HG02943 (cell line): Measurements from ENCODE around the gene GPR17.

Experiments
- ATAC-seq: cut with Tn5 transposase; IDR thresholded peaks from one replicate; pipeline ENCODE4 v1.9.1; 2021; ENCODE audit warnings: mild to moderate bottlenecking, low read depth, moderate library complexity; ENCODE audit not compliant: unreplicated experiment

The GPR17 gene

GRCh38 chr2:127665267-127665893, 19.4 kb downstream of the GPR17 start:
- ATAC-seq: no peak

GRCh38 chr2:127669056-127669455, 23.1 kb downstream of the GPR17 start:
- ATAC-seq: no peak

- ATAC-seq: no peak
These were observed 24.4 kb downstream of the GPR17 start for GRCh38 chr2:127670055-127670956.

GRCh38 chr2:127670957-127671290, 25.0 kb downstream of the GPR17 start:
- ATAC-seq: no peak

- ATAC-seq: no peak
These were observed 25.8 kb downstream of the GPR17 start for GRCh38 chr2:127671557-127672302.

GRCh38 chr2:127672341-127673224, 26.6 kb downstream of the GPR17 start:
- no peak for ATAC-seq

GRCh38 chr2:127673291-127674069, 27.5 kb downstream of the GPR17 start:
- ATAC-seq: no peak

GRCh38 chr2:127674241-127675209, 28.6 kb downstream of the GPR17 start:
- ATAC-seq: no peak

GRCh38 chr2:127675331-127676261, 29.6 kb downstream of the GPR17 start, which contains the start of gene LIMS2:
TSS of gene LIMS2 (minus strand) at chr2:127675530. CDS start at chr2:127675024, 506 bp downstream.
- ATAC-seq: no peak

GRCh38 chr2:127676906-127677305, 31.0 kb downstream of the GPR17 start:
- ATAC-seq: no peak

- no peak for ATAC-seq
These were observed 32.6 kb downstream of the GPR17 start for GRCh38 chr2:127678531-127678930.

- ATAC-seq: no peak
These were observed 33.0 kb downstream of the GPR17 start for GRCh38 chr2:127678991-127679390.

- no peak for ATAC-seq
These were observed 33.9 kb downstream of the GPR17 start for GRCh38 chr2:127679680-127680361.

GRCh38 chr2:127680706-127681287, 34.8 kb downstream of the GPR17 start:
- ATAC-seq: no peak

GRCh38 chr2:127681288-127681804, 35.4 kb downstream of the GPR17 start:
- ATAC-seq: no peak
